ENCODE measurements around the gene SARS1. TPM values are rescaled to one million over a fixed set of nuclear protein-coding genes. Genes with fewer than 3 reads are reported as not detected.

The SARS1 gene
- total and polyA plus RNA-seq, 2 experiments from 2014 or later: 353 to 365 TPM

GRCh38 chr1:109191377-109191776, 22.3 kb upstream of the SARS1 start:
- Histone ChIP-seq H3K27me3 (replicated peaks; ENCODE audit: insufficient read depth) (no peaks in the 10 kb centered on the region), H3K9me2 (ENCODE audit: insufficient read depth) (no peaks in the 10 kb centered on the region), H2AFZ (no peak overlapping the region), H3K79me2 (ENCODE audit: insufficient read depth) (no peaks in the 10 kb centered on the region), H3K27ac (no peak overlapping the region), H3K4me3 (no peak overlapping the region), H3K36me3 (ENCODE audit: low read depth) (no peaks in the 10 kb centered on the region), H4K20me1 (ENCODE audit: insufficient read depth) (no peaks in the 10 kb centered on the region), H3K9ac (no peak overlapping the region), H3K4me1 (ENCODE audit: insufficient read depth) (0 out of 2 replicates have a peak, but pooled peaks cover 3% of the 10 kb centered on the region), H3K4me2 (ENCODE audit: unreplicated experiment) (no peak overlapping the region), H3K9me3 (ENCODE audit: low read depth) (no peaks in the 10 kb centered on the region), H3F3A (ENCODE audit: insufficient read depth) (0 out of 2 replicates have a peak, but pooled peaks cover 2% of the 10 kb centered on the region)
- DNase-seq: peak; percentile 22
- TF ChIP-seq EZH2 (IDR thresholded peaks at IDR 0.05; ENCODE audit: insufficient read depth, poor library complexity, severe bottlenecking): no peak
- no peak for TF ChIP-seq EZH2phosphoT487 (IDR thresholded peaks at IDR 0.05; ENCODE audit: insufficient read depth, low read depth)
- in situ Hi-C loops (cut with MboI): no loop called here
- 60 to 61% methylated on average over 8 of the region's 8 CpGs for WGBS, 2 experiments (ENCODE audit: low coverage in 1 of 2, low lambda C conversion rate in 2 of 2, missing lambda C conversion rate in 2 of 2)

DNA sequence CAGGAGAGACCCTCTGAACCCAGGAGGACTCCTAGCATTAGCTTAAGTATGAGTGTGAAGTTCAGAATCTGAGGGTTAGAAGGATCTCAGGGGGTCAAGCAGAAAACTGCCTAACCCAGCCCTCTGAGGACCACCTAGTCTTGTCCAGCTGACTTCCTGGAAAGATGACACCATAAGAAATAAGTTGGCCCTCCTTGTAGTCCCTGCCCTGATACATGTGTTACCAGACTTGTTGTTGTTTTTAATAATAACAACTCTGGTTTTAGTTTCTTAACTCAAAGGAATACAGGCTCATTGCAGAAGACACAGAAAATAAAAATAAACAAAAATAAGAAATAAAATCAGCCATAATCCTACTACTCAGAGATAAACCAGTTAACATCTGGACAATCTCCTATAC, 21.8 kb upstream of the SARS1 start:
- no peak overlapping the region for H2AFZ ChIP-seq
- no peak overlapping the region for H3K27ac ChIP-seq
- H4K20me1 ChIP-seq (ENCODE audit: insufficient read depth): no peaks in the 10 kb centered on the region
- H3K4me1 ChIP-seq (ENCODE audit: insufficient read depth): no peaks in the 10 kb centered on the region
- DNase-seq: no peak
- no peaks in the 10 kb centered on the region for H3K9me3 ChIP-seq (ENCODE audit: low read depth)
- H3F3A ChIP-seq (ENCODE audit: insufficient read depth): 0 out of 2 replicates have a peak, but pooled peaks cover 4% of the 10 kb centered on the region
- no peak overlapping the region for H3K4me3 ChIP-seq
- H3K27me3 ChIP-seq (replicated peaks; ENCODE audit: insufficient read depth): no peaks in the 10 kb centered on the region
- no peak for TF ChIP-seq EZH2 (IDR thresholded peaks at IDR 0.05; ENCODE audit: insufficient read depth, poor library complexity, severe bottlenecking)
- TF ChIP-seq EZH2phosphoT487 (IDR thresholded peaks at IDR 0.05; ENCODE audit: insufficient read depth, low read depth): no peak
- H3K79me2 ChIP-seq (ENCODE audit: insufficient read depth): no peaks in the 10 kb centered on the region
- in situ Hi-C loops (cut with MboI): no loop called here
- no peak overlapping the region for H3K9ac ChIP-seq
- H3K9me2 ChIP-seq (ENCODE audit: insufficient read depth): no peaks in the 10 kb centered on the region
- no peaks in the 10 kb centered on the region for H3K36me3 ChIP-seq (ENCODE audit: low read depth)
- no peak overlapping the region for H3K4me2 ChIP-seq (ENCODE audit: unreplicated experiment)

- H3K27me3 ChIP-seq (replicated peaks; ENCODE audit: insufficient read depth): no peaks in the 10 kb centered on the region
- TF ChIP-seq EZH2phosphoT487 (IDR thresholded peaks at IDR 0.05; ENCODE audit: insufficient read depth, low read depth) (no peak), EZH2 (IDR thresholded peaks at IDR 0.05; ENCODE audit: insufficient read depth, poor library complexity, severe bottlenecking) (no peak)
- H3K9me2 ChIP-seq (ENCODE audit: insufficient read depth): no peaks in the 10 kb centered on the region
- no peaks in the 10 kb centered on the region for H3K9me3 ChIP-seq (ENCODE audit: low read depth)
- no peaks in the 10 kb centered on the region for H3K36me3 ChIP-seq (ENCODE audit: low read depth)
- no peak overlapping the region for H3K27ac ChIP-seq
- 72% methylated on average over 4 of the region's 4 CpGs for WGBS, 2 experiments (ENCODE audit: low coverage in 1 of 2, low lambda C conversion rate in 2 of 2, missing lambda C conversion rate in 2 of 2)
- 0 out of 2 replicates have a peak, but pooled peaks cover 4% of the 10 kb centered on the region for H3F3A ChIP-seq (ENCODE audit: insufficient read depth)
- H3K4me1 ChIP-seq (ENCODE audit: insufficient read depth): no peaks in the 10 kb centered on the region
- no peak overlapping the region for H3K9ac ChIP-seq
- H3K4me2 ChIP-seq (ENCODE audit: unreplicated experiment): no peak overlapping the region
- no peak overlapping the region for H2AFZ ChIP-seq
- H4K20me1 ChIP-seq (ENCODE audit: insufficient read depth): no peaks in the 10 kb centered on the region
- no peaks in the 10 kb centered on the region for H3K79me2 ChIP-seq (ENCODE audit: insufficient read depth)
- in situ Hi-C loops (cut with MboI): no loop called here
- H3K4me3 ChIP-seq: no peak overlapping the region
- DNase-seq: no peak
Observed at GRCh38 chr1:109192433-109192832, 21.3 kb upstream of the SARS1 start.

DNA sequence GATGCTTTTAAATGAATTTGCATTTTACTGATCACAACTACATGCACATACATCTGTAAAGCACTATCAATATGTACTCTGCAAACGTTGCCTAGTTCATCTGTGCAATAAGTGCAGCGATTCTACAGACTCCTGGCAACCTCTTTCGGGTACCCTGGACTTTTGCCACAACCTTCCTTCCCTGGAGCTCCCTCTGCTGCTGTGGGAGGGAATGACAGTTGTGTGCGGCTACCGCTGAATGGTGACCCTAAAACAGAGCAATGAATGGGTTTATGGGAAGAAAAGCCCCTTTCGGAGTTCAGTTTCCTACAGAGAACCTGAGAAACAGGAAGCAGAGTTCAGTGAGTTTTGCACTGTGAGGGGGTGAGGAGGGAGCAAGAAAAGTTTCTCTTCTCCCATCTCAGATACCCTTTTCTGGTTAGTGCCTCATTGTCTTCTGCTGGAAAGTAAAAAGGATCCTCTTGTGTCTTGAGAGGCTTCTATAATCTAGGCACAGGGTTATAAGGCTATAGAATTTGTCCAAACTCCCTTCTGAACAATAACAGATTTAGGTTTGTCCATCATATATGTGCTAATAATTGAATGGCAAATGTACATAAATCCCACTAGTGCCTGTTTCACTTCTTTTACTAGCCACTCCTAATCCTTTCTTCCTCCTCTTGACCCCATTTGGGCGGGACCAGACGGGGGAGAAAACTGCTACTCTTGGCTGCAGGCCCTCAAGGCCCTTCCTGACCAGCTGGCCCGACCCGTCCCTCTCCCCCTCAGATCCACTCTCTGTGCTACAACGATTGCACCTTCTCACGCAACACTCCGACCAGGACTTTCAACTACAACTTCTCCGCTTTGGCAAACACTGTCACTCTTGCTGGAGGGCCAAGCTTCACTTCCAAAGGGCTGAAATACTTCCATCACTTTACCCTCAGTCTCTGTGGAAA, 19.8 kb upstream of the SARS1 start:
- peak; percentile 51 for DNase-seq
- 52 to 54% methylated on average over 14 of the region's 14 CpGs for WGBS, 2 experiments (ENCODE audit: low coverage in 1 of 2, low lambda C conversion rate in 2 of 2, missing lambda C conversion rate in 2 of 2)
- H3K27me3 ChIP-seq (replicated peaks; ENCODE audit: insufficient read depth): no peaks in the 10 kb centered on the region
- no peaks in the 10 kb centered on the region for H3K9me2 ChIP-seq (ENCODE audit: insufficient read depth)
- H3K4me3 ChIP-seq: no peak overlapping the region
- H3K36me3 ChIP-seq (ENCODE audit: low read depth): no peaks in the 10 kb centered on the region
- H3F3A ChIP-seq (ENCODE audit: insufficient read depth): peaks cover 18% of the 10 kb centered on the region
- no peaks in the 10 kb centered on the region for H4K20me1 ChIP-seq (ENCODE audit: insufficient read depth)
- H2AFZ ChIP-seq: no peak overlapping the region
- in situ Hi-C loops (cut with MboI): no loop called here
- no peak overlapping the region for H3K4me2 ChIP-seq (ENCODE audit: unreplicated experiment)
- no peak overlapping the region for H3K9ac ChIP-seq
- no peak overlapping the region for H3K27ac ChIP-seq
- TF ChIP-seq EZH2 (IDR thresholded peaks at IDR 0.05; ENCODE audit: insufficient read depth, poor library complexity, severe bottlenecking) (no peak), EZH2phosphoT487 (IDR thresholded peaks at IDR 0.05; ENCODE audit: insufficient read depth, low read depth) (no peak)
- no peaks in the 10 kb centered on the region for H3K9me3 ChIP-seq (ENCODE audit: low read depth)
- peaks cover 14% of the 10 kb centered on the region for H3K4me1 ChIP-seq (ENCODE audit: insufficient read depth)
- no peaks in the 10 kb centered on the region for H3K79me2 ChIP-seq (ENCODE audit: insufficient read depth)
